NCI-H748 (cell line): Measurements from ENCODE around the gene TRIP6.
"Not testable (repeated sequence)": the region's sequence is repeated elsewhere in the genome, so short reads cannot be mapped to it uniquely, and the experiment has no call there.

Experiments used
- DNase-seq: peaks from one replicate; lab custom pipeline; 2025; ENCODE audit not compliant: unreplicated experiment; lab: John Stamatoyannopoulos, UW

Gene TRIP6

DNA sequence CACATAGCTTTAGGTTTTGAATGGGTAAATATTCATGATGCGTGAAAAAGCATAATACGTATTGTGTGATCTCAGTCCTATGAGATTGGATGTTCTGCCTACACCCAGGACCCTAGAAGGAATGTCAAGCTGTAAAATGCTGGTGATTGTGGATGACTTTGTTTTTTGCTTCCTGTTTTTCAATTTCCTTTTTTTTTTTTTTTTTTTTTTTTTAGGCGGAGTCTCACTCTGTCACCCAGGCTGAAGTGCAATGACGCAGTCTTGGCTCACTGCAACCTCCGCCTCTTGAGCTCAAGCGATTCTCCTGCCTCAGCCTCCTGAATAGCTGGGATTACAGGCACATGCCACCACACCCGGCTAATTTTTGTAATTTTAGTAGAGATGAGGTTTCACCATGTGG is 43.3 kb downstream of the TRIP6 start:
- DNase-seq, result not testable (repeated sequence)

DNA sequence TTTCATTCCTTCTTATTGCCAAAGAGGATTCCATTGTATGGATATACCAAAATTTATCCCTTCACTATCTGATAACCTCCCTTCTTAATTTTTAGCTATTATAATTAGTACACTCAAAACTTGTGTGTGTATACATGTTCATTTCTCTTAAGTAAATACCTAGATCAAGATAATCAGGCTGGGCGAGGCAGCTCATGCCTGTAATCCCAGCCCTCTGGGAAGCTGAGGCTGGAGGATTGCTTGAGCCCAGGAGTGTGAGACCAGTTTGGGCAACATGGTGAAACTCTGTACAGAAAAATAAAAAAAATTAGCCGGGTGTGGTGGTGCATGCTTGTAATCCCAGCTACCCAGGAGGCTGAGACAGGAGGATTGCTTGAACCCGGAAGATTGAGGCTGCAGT is 44.3 kb downstream of the TRIP6 start:
- DNase-seq, result no peak

DNA sequence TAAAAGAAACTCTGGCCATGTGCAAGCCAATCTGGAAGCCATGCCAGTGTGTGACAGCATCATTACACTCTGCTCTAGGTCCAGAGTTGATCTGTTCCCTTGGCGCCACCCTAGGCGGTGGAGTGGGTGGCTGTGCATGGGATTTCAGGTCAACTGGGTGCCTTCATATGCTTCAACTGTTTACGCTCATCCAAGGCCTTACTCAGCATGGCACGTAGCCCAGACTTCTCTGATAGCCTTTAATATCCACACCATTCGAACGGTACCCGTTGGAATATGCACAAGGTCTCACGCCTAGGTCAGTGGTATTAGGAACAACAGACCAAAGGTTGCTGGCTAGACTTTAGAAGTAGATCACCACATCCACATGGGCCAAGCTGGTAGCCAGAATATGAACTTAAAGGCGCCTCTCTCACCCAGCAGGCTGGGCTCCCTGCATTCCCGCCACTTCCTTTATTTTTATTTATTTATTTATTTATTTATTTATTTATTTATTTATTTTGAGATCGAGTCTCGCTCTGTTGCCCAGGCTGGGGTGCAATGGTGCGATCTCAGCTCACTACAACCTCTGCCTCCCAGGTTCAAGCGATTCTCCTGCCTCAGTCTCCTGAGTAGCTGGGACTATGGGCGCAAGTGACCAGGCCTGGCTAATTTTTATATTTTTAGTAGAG is 47.2 kb downstream of the TRIP6 start:
- DNase-seq, result no peak

DNA sequence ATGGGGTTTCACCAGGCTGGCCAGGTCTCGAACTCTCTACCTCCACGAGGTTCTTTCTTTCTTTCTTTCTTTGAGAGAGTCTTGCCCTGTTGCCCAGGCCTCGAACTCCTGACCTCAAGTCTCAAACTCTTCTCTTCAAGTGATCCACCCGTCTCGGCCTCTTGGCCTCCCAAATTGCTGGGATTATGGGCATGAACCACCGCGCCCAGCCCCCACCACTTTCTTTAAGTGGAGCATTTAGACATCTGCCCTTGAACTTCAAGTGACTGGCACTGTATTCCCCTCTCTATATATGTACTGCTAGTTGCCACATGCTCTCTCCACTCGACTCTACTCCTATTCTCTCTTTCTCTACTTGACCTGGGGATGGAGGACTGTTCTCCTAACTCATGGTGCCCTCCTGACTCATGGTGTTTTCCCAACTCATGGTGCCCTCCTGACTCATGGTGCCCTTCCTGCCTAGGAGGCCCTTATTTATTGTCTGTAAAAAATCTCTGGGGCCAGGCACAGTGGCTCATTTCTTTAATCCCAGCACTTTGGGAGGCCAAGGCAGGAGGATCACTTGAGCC is 47.8 kb downstream of the TRIP6 start:
- DNase-seq, result no peak

DNA sequence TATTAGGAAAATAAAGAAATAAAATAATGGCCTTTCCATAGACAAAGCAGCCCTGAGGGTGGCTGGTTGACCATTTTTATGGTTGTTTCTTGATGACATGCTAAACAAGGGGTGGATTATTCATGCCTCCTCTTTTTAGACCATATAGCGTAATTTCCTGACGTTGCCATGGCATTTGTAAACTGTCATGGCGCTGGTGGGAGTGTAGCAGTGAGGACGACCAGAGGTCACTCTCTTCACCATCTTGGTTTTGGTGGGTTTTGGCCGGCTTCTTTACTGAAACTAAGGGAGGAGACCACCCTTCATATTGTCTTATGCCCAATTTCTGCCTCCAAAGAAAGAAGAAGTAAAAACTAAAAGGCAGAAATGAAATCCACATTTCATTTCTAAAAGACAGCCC is 52.1 kb downstream of the TRIP6 start:
- DNase-seq, result not testable (repeated sequence)

DNA sequence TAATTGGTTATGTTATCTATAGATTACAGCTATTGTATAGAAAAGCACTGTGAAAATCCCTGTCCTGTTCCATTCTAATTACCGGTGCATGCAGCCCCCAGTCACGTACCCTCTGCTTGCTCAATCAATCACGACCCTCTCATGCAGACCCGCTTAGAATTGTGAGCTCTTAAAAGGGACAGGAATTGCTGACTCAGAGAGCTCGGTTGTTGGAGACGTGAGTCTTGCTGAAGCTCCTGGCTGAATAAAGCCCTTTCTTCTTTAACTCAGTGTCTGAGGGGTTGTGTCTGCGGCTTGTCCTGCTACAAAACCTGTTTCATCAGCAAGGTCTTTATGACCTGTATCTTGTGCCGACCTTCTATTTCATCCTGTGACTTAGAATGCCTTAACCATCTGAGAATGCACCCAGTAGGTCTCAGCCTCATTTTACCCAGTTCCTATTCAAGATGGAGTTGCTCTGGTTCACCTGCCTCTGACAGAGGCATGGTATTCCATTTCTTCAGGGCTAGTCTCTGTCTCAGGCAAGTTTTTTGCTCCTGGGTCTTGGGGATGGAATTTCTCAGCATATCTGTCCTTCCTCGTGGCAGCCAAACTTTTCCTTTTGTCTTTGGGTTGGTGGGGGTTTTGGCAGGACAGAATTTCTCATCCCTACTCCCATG is 52.7 kb downstream of the TRIP6 start:
- DNase-seq, result not testable (repeated sequence)

DNA sequence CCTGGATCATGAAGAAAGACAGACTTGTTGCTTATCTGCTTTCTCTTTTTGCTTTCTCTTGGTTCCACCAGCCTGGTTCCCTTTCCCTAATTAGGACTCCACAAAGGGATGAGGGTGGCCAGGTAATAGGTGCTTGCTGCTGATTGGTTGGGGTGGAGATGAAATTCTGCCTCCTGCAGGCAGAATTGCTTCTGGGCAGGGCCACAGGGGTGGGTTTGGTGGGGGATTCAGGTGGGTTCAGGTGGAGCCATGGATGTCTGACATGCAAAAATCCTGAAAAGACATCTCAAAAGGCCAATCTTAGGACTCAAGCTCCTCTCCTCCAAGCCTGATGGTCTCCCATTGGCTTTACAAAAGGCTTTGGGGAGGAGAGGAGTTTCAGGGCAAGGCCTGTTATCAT is 53.9 kb downstream of the TRIP6 start:
- DNase-seq, result no peak
